HFF-Myc (cell line): Measurements from ENCODE around the gene ADGRD2.

ENCODE experiments used
- DNase-seq: peaks from one replicate; pipeline ENCODE4 v3.0.0-alpha.2; 2011; ENCODE audit warnings: low read depth; ENCODE audit errors: extremely low read depth
- H3K4me3 ChIP-seq: replicated peaks from 2 replicates; pipeline ENCODE4 v1.5.1; 2011; ENCODE audit warnings: low read depth, mild to moderate bottlenecking, control low read depth, low read length
- TF ChIP-seq, protein P1 (sequence below): IDR thresholded peaks from 2 replicates; pipeline ENCODE4 v1.5.1; 2012; ENCODE audit warnings: mild to moderate bottlenecking, low read depth, low read length, control low read depth; ENCODE audit errors: missing control alignments

ADGRD2 gene

DNA sequence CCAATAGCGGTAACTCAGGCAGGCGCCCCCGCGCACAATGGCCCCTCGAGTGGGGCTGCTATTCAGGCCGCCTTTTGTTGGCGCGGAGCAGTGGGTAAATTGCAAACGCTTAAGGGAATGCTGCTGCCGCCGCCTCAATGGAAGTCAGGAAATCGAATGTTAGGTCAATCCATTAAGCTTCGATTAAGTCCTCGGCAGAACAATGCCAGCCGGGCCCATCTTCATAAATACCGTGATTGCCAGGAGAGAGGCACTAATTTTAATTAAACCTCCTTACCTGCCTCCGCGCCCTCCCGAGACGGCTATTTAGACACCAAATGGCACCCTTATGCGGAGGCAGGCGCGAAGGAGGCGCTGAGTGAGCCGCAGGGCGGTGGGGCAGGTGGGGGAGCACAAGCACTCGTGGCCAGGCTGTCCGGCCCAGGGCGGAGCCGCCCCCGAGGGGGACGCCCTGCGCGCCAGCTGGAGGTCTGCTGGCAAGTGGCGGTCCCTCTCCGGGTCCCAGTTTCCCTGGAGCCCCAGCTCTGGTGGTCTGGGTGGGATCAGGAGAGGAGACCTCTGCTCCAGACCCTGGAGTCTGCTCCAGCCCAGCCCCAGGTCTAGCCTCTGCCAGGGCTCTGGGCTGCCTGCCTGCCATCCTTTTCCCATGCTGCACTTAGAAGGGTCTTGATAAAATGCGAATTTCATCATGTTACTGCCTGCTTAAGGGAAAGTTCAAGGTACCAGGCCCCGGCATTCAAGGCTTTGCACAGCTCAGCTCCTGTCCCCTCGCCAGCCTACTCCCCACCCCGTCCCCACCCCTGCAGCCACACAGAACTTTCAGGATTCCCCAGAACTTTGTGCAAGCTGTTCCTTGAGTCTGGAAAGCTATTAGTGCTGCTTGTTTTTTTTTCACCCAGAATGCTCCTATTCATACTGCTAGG is 37.3 kb downstream of the ADGRD2 start:
- TF ChIP-seq, protein P1, sequence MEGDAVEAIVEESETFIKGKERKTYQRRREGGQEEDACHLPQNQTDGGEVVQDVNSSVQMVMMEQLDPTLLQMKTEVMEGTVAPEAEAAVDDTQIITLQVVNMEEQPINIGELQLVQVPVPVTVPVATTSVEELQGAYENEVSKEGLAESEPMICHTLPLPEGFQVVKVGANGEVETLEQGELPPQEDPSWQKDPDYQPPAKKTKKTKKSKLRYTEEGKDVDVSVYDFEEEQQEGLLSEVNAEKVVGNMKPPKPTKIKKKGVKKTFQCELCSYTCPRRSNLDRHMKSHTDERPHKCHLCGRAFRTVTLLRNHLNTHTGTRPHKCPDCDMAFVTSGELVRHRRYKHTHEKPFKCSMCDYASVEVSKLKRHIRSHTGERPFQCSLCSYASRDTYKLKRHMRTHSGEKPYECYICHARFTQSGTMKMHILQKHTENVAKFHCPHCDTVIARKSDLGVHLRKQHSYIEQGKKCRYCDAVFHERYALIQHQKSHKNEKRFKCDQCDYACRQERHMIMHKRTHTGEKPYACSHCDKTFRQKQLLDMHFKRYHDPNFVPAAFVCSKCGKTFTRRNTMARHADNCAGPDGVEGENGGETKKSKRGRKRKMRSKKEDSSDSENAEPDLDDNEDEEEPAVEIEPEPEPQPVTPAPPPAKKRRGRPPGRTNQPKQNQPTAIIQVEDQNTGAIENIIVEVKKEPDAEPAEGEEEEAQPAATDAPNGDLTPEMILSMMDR = no peak
- DNase-seq = no peak
- no peak overlapping the region for H3K4me3 ChIP-seq

DNA sequence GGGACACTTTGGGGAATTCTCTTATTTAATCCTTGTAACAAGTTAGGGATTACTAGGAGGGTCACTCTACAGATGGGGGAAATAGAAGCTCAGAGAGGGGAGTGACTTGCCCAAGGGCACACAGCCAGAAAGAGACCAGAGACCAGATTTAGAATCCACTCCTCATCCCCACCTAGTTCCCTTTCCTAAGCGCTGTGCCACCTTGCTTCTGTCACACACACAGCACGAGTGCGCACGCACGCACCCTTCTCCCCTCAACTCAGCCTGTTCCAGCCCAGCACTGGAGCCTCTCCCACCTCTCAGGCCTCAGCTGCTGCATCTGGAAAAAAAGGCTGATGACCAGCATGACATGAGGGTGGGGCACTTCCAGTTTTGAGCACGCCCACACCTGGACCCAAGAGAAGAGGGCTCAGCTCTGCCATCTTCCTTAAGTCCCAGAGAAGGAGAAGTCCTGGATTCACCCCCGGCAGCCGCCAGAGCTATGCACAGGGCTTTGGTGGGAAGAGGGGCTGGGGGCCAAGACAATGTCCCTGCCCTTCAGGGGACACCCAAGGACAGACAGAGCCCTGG is 38.5 kb downstream of the ADGRD2 start:
- H3K4me3 ChIP-seq = no peak overlapping the region
- TF ChIP-seq, protein P1 = no peak
- no peak for DNase-seq

DNA sequence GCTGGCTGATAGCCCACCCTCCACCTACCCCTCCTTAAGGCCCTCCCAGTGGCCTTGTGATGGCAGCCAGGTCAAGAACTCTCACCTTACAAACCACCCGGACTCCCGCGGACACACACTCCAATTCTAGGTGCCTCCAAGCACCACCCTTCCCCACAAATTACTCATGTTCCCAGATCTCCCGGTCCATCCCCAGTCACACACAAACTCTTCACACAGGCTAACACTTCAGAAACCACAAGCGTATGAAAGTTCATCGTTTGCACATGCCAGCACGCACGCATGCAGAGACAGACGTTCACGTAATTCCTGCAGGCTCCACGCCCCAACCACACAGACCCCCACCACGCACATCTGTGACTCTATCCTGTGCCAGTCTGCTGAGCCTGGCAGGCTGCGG is 39.0 kb downstream of the ADGRD2 start:
- H3K4me3 ChIP-seq = no peak overlapping the region
- TF ChIP-seq, protein P1 = no peak
- DNase-seq = no peak

DNA sequence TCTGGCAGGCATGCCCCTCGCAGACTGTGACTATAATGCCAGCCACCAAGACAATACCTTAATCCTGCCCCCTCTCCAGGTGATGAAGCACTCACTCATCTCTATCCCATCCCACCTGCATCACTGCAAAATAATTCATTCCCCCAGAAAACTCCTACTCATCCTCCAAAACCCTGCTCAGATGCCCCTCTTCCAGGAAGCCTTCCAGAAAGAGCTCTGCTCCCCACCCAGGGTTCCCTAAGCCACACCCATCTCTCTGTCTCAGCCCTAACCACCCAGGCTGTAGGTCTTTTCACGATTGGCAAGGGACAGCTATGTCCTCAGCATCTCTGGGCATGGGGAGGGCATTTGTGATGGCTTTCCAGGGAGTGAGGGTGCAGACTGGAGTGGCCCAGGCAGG is 39.8 kb downstream of the ADGRD2 start:
- TF ChIP-seq, protein P1 = no peak
- H3K4me3 ChIP-seq = no peak overlapping the region
- no peak for DNase-seq

DNA sequence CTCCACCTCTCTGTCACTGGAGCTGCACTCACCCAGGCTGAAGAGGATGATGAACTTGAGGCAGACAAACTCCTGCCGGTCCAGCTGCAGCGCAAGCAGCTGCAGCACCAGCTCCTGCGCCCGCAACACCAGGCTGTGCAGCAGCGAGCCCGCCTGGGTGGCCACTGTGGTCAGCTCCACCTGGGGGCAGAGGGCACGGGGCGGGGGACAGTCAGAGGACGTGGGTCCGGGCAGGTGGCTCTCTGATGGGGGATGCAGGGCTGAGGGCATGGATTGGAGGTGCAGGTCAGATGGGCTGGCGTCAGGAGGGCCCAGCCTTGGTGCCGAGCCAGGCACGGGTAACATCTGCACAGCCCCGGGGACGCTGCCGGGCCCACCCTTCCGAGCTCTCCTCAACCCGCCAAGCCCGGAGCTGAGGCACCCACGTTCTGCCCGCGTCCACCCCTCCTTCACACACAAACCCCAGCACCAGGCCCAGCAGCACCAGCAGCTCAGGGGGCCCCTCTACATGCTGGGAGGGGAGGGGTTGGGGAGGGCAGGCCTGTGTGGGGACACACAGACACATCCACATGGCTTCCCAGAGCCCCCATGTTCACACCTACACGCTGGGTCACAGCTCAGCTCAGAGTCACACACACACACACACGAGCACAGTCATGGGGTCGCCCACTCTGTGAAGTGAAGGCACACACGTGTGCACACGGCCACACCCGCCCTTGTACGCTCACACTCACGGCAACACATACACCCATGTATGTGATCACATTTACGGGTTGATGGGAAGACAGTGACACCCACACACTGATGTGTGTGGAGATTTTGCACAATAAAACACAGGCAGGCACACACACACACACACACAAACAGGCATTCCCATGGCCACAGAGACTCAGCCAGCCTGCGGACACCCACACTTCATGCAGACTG is 41.1 kb downstream of the ADGRD2 start:
- no peak for DNase-seq
- H3K4me3 ChIP-seq = no peak overlapping the region
- TF ChIP-seq, protein P1 = no peak

DNA sequence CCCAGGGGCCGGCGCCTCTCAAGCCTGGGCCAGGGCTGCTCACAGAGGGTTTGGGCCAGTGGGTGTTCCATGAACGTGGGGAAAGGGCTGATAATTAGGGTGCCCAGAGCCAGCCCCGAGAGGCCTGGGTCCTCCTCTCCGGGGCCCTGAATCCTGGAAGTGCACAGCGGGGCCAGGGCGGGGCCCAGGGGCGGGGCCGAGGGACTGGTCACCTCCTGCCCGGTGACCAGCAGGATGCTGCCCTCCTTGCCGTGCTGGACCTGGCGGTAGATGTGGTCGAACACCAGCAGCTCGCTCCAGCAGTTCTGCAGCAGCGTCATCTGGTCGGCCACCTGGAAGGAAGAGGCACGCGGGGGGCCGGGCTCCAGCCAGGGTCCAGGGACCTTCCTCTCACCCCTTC is 42.6 kb downstream of the ADGRD2 start:
- no peak overlapping the region for H3K4me3 ChIP-seq
- DNase-seq = no peak
- TF ChIP-seq, protein P1 = no peak
